ENCODE measurements around the gene PPFIA1. TPM values are rescaled to one million over a fixed set of nuclear protein-coding genes. Genes with fewer than 3 reads are reported as not detected.
"Not testable (repeated sequence)": the region's sequence is repeated elsewhere in the genome, so short reads cannot be mapped to it uniquely, and the experiment has no call there.

Gene PPFIA1
- total RNA-seq, 1 experiment from 2014 or later, result 75.1 TPM

DNA sequence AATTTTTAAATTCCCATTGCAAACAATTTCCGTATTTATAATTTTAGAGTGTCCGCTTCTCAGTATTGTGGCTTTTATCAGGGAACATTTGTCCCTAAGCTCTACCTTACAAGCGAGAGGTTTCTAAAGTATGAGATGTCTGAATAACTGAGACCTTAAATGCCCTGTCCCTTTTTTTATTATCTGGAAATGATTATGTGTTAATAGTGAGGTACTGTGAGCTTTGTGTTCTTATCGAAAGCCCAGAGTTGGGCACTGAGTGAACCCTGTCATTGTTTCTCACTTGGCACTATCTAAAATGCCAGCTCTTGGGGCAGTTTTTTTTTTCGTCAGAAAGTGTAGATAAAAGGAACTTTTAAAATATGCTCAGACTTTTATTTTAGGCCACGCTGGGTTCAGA, 137.3 kb downstream of the PPFIA1 start (continued):
- TF ChIP-seq, protein P1, sequence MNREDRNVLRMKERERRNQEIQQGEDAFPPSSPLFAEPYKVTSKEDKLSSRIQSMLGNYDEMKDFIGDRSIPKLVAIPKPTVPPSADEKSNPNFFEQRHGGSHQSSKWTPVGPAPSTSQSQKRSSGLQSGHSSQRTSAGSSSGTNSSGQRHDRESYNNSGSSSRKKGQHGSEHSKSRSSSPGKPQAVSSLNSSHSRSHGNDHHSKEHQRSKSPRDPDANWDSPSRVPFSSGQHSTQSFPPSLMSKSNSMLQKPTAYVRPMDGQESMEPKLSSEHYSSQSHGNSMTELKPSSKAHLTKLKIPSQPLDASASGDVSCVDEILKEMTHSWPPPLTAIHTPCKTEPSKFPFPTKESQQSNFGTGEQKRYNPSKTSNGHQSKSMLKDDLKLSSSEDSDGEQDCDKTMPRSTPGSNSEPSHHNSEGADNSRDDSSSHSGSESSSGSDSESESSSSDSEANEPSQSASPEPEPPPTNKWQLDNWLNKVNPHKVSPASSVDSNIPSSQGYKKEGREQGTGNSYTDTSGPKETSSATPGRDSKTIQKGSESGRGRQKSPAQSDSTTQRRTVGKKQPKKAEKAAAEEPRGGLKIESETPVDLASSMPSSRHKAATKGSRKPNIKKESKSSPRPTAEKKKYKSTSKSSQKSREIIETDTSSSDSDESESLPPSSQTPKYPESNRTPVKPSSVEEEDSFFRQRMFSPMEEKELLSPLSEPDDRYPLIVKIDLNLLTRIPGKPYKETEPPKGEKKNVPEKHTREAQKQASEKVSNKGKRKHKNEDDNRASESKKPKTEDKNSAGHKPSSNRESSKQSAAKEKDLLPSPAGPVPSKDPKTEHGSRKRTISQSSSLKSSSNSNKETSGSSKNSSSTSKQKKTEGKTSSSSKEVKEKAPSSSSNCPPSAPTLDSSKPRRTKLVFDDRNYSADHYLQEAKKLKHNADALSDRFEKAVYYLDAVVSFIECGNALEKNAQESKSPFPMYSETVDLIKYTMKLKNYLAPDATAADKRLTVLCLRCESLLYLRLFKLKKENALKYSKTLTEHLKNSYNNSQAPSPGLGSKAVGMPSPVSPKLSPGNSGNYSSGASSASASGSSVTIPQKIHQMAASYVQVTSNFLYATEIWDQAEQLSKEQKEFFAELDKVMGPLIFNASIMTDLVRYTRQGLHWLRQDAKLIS (CRISPR knock-in tag; IDR thresholded peaks at IDR 0.05; ENCODE audit: borderline replicate concordance), result no peak
- TF ChIP-seq, protein P2, sequence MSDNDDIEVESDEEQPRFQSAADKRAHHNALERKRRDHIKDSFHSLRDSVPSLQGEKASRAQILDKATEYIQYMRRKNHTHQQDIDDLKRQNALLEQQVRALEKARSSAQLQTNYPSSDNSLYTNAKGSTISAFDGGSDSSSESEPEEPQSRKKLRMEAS (CRISPR knock-in tag; IDR thresholded peaks at IDR 0.05), result no peak
- TF ChIP-seq TEAD1 (CRISPR knock-in tag; IDR thresholded peaks at IDR 0.05), result no peak
- TF ChIP-seq, protein P3, sequence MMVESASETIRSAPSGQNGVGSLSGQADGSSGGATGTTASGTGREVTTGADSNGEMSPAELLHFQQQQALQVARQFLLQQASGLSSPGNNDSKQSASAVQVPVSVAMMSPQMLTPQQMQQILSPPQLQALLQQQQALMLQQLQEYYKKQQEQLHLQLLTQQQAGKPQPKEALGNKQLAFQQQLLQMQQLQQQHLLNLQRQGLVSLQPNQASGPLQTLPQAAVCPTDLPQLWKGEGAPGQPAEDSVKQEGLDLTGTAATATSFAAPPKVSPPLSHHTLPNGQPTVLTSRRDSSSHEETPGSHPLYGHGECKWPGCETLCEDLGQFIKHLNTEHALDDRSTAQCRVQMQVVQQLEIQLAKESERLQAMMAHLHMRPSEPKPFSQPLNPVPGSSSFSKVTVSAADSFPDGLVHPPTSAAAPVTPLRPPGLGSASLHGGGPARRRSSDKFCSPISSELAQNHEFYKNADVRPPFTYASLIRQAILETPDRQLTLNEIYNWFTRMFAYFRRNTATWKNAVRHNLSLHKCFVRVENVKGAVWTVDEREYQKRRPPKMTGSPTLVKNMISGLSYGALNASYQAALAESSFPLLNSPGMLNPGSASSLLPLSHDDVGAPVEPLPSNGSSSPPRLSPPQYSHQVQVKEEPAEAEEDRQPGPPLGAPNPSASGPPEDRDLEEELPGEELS (CRISPR knock-in tag; IDR thresholded peaks at IDR 0.05), result no peak
- no peak for TF ChIP-seq KAT7 (CRISPR knock-in tag; IDR thresholded peaks at IDR 0.05; ENCODE audit: borderline replicate concordance)

DNA sequence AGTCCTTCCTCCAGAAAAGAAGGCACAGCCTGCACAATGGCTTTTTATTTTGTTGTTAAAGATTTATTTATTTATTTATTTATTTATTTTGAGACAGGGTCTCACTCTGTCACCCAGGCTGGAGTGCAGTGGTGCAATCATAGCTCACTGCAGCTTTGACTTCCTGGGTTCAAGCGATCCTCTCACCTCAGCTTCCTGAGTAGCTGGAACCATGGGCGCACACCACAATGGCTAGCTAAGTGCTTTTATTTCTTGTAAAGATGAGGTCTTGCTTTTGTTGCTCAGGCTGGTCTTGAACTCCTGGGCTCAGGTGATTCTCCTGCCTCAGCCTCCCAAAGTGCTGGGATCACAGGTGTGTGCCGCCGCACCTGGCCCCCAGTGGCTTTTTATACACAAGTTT, 137.8 kb downstream of the PPFIA1 start:
- peaks cover 69% of the 10 kb centered on the region for H3K36me3 Mint-ChIP-seq
- H3K27ac Mint-ChIP-seq; H3K4me1 Mint-ChIP-seq; H3K9me3 Mint-ChIP-seq; H3K27me3 Mint-ChIP-seq (ENCODE audit: low read depth); DNase-seq (ENCODE audit: low spot score); ATAC-seq; POLR2A ChIA-PET; CTCF ChIA-PET; H3K4me3 Mint-ChIP-seq: not testable (repeated sequence)

DNA sequence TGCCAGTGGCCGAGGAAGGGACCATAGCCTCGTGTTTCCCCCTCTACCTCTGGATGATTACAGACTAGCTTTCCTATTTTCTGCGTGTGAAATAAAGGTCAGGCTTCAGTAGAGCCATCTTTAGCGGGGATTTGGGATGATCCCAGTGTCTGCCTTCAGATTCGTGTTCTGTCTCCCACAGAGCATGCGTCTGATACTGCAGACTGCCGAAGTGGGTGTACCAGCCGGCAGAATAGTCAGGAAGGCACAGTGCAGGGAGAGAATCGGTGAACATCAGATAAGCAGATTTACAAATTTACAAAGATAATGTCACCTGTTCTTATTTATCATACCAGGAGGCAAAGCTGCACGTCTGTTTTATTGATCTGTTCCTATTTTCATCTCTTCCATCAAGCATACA, 138.9 kb downstream of the PPFIA1 start:
- ChIA-PET POLR2A (no interaction called here), CTCF (no interaction called here)
- H3K4me1 Mint-ChIP-seq, result no peaks in the 10 kb centered on the region
- no peaks in the 10 kb centered on the region for H3K9me3 Mint-ChIP-seq
- H3K27me3 Mint-ChIP-seq (ENCODE audit: low read depth), result no peaks in the 10 kb centered on the region
- peaks cover 73% of the 10 kb centered on the region for H3K36me3 Mint-ChIP-seq
- no peak overlapping the region for H3K4me3 Mint-ChIP-seq
- no peak overlapping the region for H3K27ac Mint-ChIP-seq
- no peak for ATAC-seq
- TF ChIP-seq, protein P3 (CRISPR knock-in tag; IDR thresholded peaks at IDR 0.05), result no peak
- TF ChIP-seq, protein P4, sequence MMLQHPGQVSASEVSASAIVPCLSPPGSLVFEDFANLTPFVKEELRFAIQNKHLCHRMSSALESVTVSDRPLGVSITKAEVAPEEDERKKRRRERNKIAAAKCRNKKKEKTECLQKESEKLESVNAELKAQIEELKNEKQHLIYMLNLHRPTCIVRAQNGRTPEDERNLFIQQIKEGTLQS (CRISPR knock-in tag; conservative IDR thresholded peaks at IDR 0.05), result no peak
- TF ChIP-seq CREM (CRISPR knock-in tag; IDR thresholded peaks at IDR 0.05), result no peak
- TF ChIP-seq ZNF671 (CRISPR knock-in tag; IDR thresholded peaks at IDR 0.05), result no peak
- TF ChIP-seq ZNF317 (CRISPR knock-in tag; IDR thresholded peaks at IDR 0.05; ENCODE audit: borderline replicate concordance, low read depth), result no peak
- no peak for TF ChIP-seq MYBL2 (CRISPR knock-in tag; IDR thresholded peaks at IDR 0.05)
- TF ChIP-seq, protein P5, sequence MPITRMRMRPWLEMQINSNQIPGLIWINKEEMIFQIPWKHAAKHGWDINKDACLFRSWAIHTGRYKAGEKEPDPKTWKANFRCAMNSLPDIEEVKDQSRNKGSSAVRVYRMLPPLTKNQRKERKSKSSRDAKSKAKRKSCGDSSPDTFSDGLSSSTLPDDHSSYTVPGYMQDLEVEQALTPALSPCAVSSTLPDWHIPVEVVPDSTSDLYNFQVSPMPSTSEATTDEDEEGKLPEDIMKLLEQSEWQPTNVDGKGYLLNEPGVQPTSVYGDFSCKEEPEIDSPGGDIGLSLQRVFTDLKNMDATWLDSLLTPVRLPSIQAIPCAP (CRISPR knock-in tag; IDR thresholded peaks at IDR 0.05), result no peak
- TF ChIP-seq, protein P6, sequence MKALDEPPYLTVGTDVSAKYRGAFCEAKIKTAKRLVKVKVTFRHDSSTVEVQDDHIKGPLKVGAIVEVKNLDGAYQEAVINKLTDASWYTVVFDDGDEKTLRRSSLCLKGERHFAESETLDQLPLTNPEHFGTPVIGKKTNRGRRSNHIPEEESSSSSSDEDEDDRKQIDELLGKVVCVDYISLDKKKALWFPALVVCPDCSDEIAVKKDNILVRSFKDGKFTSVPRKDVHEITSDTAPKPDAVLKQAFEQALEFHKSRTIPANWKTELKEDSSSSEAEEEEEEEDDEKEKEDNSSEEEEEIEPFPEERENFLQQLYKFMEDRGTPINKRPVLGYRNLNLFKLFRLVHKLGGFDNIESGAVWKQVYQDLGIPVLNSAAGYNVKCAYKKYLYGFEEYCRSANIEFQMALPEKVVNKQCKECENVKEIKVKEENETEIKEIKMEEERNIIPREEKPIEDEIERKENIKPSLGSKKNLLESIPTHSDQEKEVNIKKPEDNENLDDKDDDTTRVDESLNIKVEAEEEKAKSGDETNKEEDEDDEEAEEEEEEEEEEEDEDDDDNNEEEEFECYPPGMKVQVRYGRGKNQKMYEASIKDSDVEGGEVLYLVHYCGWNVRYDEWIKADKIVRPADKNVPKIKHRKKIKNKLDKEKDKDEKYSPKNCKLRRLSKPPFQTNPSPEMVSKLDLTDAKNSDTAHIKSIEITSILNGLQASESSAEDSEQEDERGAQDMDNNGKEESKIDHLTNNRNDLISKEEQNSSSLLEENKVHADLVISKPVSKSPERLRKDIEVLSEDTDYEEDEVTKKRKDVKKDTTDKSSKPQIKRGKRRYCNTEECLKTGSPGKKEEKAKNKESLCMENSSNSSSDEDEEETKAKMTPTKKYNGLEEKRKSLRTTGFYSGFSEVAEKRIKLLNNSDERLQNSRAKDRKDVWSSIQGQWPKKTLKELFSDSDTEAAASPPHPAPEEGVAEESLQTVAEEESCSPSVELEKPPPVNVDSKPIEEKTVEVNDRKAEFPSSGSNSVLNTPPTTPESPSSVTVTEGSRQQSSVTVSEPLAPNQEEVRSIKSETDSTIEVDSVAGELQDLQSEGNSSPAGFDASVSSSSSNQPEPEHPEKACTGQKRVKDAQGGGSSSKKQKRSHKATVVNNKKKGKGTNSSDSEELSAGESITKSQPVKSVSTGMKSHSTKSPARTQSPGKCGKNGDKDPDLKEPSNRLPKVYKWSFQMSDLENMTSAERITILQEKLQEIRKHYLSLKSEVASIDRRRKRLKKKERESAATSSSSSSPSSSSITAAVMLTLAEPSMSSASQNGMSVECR (CRISPR knock-in tag; IDR thresholded peaks at IDR 0.05; ENCODE audit: borderline replicate concordance), result no peak
- TF ChIP-seq CBFB (CRISPR knock-in tag; IDR thresholded peaks at IDR 0.05; ENCODE audit: low read depth), result no peak
- TF ChIP-seq HMGA2 (CRISPR knock-in tag; IDR thresholded peaks at IDR 0.05), result no peak
- TF ChIP-seq, protein P7, sequence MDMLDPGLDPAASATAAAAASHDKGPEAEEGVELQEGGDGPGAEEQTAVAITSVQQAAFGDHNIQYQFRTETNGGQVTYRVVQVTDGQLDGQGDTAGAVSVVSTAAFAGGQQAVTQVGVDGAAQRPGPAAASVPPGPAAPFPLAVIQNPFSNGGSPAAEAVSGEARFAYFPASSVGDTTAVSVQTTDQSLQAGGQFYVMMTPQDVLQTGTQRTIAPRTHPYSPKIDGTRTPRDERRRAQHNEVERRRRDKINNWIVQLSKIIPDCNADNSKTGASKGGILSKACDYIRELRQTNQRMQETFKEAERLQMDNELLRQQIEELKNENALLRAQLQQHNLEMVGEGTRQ (CRISPR knock-in tag; IDR thresholded peaks at IDR 0.05), result no peak
- TF ChIP-seq MXD4 (CRISPR knock-in tag; IDR thresholded peaks at IDR 0.05; ENCODE audit: borderline replicate concordance), result no peak
- no peak for TF ChIP-seq ETV6 (CRISPR knock-in tag; IDR thresholded peaks at IDR 0.05)
- no peak for TF ChIP-seq RORB (CRISPR knock-in tag; IDR thresholded peaks at IDR 0.05)
- no peak for TF ChIP-seq NR2C2 (CRISPR knock-in tag; IDR thresholded peaks at IDR 0.05)
- DNase-seq (ENCODE audit: low spot score), result no peak

Data from WTC11 (cell line).